Mammary epithelial cell (primary cell): ENCODE measurements around the gene CPT1C.

ENCODE experiments used
- CTCF ChIP-seq, 2 donors: IDR thresholded peaks in 1 of 2; conservative IDR thresholded peaks in 1 of 2; 2 replicates each; pipeline ENCODE4 v1.5.1; 2011 to 2012; ENCODE audit warnings: inconsistent platforms in 2 of 2, low read length in 2 of 2, mild to moderate bottlenecking in 2 of 2, control low read depth in 1 of 2, low read depth in 1 of 2; ENCODE audit not compliant: insufficient read depth in 1 of 2; ENCODE audit errors: extremely low read depth in 1 of 2
- EZH2 ChIP-seq: IDR thresholded peaks from 2 replicates; pipeline ENCODE4 v1.6.1; 2012; ENCODE audit warnings: low read length, inconsistent platforms, borderline replicate concordance

- TF ChIP-seq CTCF (conservative IDR thresholded peaks at IDR 0.05 in 1 of 2, IDR thresholded peaks at IDR 0.05 in 1 of 2; ENCODE audit: extremely low read depth in 1 of 2, insufficient read depth in 1 of 2, low read depth in 1 of 2, low read length in 2 of 2): no peak
- TF ChIP-seq EZH2: no peak
Observed at GRCh38 chr19:49752701-49753100, 61.8 kb downstream of the CPT1C start.
